Spleen (tissue), 11 donors: ENCODE measurements around the gene OR4D9. TPM values are rescaled to one million over a fixed set of nuclear protein-coding genes. Genes with fewer than 3 reads are reported as not detected.
A peak's percentile ranks its signal among the peaks of the same experiment; 100 is the strongest.

ENCODE experiments used
- DNase-seq: peaks from one replicate; pipeline ENCODE4 v3.0.0-alpha.2; 2020
- H3K27ac ChIP-seq, 8 donors: fragments of 200-600 bp; sonication (generic) in 7 of 8; 1 replicate in 4 of 8; 2 replicates in 4 of 8; pipeline versions ENCODE4 v1.5.0 to v1.8.0; 2016 to 2021; ENCODE audit warnings: inconsistent platforms in 4 of 8, mild to moderate bottlenecking in 4 of 8, moderate library complexity in 1 of 8
- H3K27me3 ChIP-seq, 7 donors: fragments of 200-600 bp; sonication (generic) in 6 of 7; replicated peaks in 1 of 7; 1 replicate in 4 of 7; 2 replicates in 3 of 7; pipeline versions ENCODE4 v1.5.0 to v1.8.0; 2016 to 2021; ENCODE audit warnings: inconsistent platforms in 3 of 7, mild to moderate bottlenecking in 1 of 7
- H3K36me3 ChIP-seq, 6 donors: fragments of 200-600 bp; sonication (generic) in 5 of 6; 1 replicate in 4 of 6; 2 replicates in 2 of 6; pipeline versions ENCODE4 v1.5.0 to v1.8.0; 2016 to 2021; ENCODE audit warnings: inconsistent platforms in 2 of 6
- H3K4me1 ChIP-seq, 6 donors: fragments of 200-600 bp; sonication (generic) in 5 of 6; 1 replicate in 3 of 6; 2 replicates in 3 of 6; pipeline versions ENCODE4 v1.5.0 to v1.8.0; 2016 to 2021; ENCODE audit warnings: inconsistent platforms in 3 of 6
- H3K4me3 ChIP-seq, 8 donors: fragments of 200-600 bp; sonication (generic) in 7 of 8; 1 replicate in 4 of 8; 2 replicates in 4 of 8; pipeline versions ENCODE4 v1.5.0 to v1.8.0; 2016 to 2021; ENCODE audit warnings: inconsistent platforms in 4 of 8, mild to moderate bottlenecking in 4 of 8, moderate library complexity in 2 of 8
- H3K9me3 ChIP-seq, 8 donors: fragments of 200-600 bp; sonication (generic) in 7 of 8; 1 replicate in 4 of 8; 2 replicates in 4 of 8; pipeline versions ENCODE4 v1.5.0 to v1.8.0; 2016 to 2021; ENCODE audit warnings: inconsistent platforms in 4 of 8
- CTCF ChIP-seq, 11 experiments: fragments of 200-600 bp in 7 of 11; fragments of 450-650 bp in 4 of 11; sonication (generic) in 4 of 11; IDR thresholded peaks in 8 of 11; conservative IDR thresholded peaks in 3 of 11; 1 replicate in 7 of 11; 2 replicates in 4 of 11; pipeline versions ENCODE4 v1.4.0 to v1.8.0; 2016 to 2021; ENCODE audit warnings: antibody characterized with exemption in 11 of 11, inconsistent platforms in 4 of 11, mild to moderate bottlenecking in 1 of 11
- POLR2A ChIP-seq, 3 donors: fragments of 450-650 bp; IDR thresholded peaks; one replicate each; pipeline ENCODE4 v1.5.1; 2017; ENCODE audit warnings: antibody characterized with exemption in 3 of 3, mild to moderate bottlenecking in 1 of 3
- POLR2AphosphoS5 ChIP-seq, 3 donors: sonication (generic); formaldehyde crosslinking; IDR thresholded peaks; one replicate each; pipeline ENCODE4 v1.5.1; 2017; ENCODE audit warnings: antibody characterized with exemption in 3 of 3
- WGBS, 5 donors: extraction: QIAGEN DNeasy Blood & Tissue Kit in 3 of 5; methylation state at CpG; one replicate each; pipeline versions ENCODE4 v1.1.5 to v1.1.7; 2013 to 2018; 5-methylcytosine and 5-hydroxymethylcytosine counted together
- intact Hi-C: fragments of 100-400 bp; cut with DNase I; formaldehyde crosslinking; loops from one replicate; pipeline ENCODE4 v1.15.0; 2023; ENCODE audit warnings: low total_unique reads
- polyA plus RNA-seq, 3 donors: library from polyadenylated mRNA; stranded (reverse); fragments of 200-250 nt; gene quantifications; one replicate each; pipeline ENCODE4 v1.2.1, GENCODE V29; 2013
- total RNA-seq, 7 donors: library from RNA; depleted of rRNA in 3 of 7; stranded (reverse); fragments of >200 nt in 3 of 7; fragmentation: NEBNext Ultra II Directional in 4 of 7; extraction: Animal tissue kit (Norgen Biotek cat#: 25700) in 4 of 7; gene quantifications; one replicate each; pipeline versions ENCODE4 v1.1.0 to v1.2.1, GENCODE V29; 2016 to 2021
- donor health status: healthy with polysubstance abuse.
- donor health status: DM: no; HTN: no; CAD: no; lungs with moderate emphysema.
- donor health status: DM: no; HTN: no; CAD: no.
- donor health status: Bipolar disorder and iron deficiency.
- donor health status: healthy.
- donor health status: DM: no; HTN: no; CAD: no.
- donor health status: DM: yes; HTN: yes; CAD: no.

The OR4D9 gene
- total and polyA plus RNA-seq, 10 donors, result not detected

- WGBS, 5 donors, result 51 to 75% (median 60%) methylated on average over 8 of the region's 8 CpGs
- intact Hi-C loops, result loop anchor here (10.0 kb wide), 1 partner anchor 55 kb away; the partner anchor contains the start of gene OSBP
- Histone ChIP-seq H3K4me3 (peak overlapping the region in 6 of 8 donors; percentile 70 to 94 (median 81)), H3K4me1 (peaks cover 27 to 68% (median 42%) of the 10 kb centered on the region in 6 donors), H3K9me3 (no peaks in the 10 kb centered on the region), H3K36me3 (no peaks in the 10 kb centered on the region), H3K27me3 (peaks cover 0 to 22% (median 0%) of the 10 kb centered on the region in 7 donors), H3K27ac (peak overlapping the region in 7 of 8 donors; percentile 84 to 94 (median 88))
- DNase-seq, result no peak
- TF ChIP-seq POLR2AphosphoS5 (IDR thresholded peaks at IDR 0.05), result no peak
These were observed 48.5 kb downstream of the OR4D9 start for GRCh38 chr11:59559886-59560285.

- no peaks in the 10 kb centered on the region for H3K36me3 ChIP-seq
- H3K4me1 ChIP-seq, result peaks cover 27 to 73% (median 42%) of the 10 kb centered on the region in 6 donors
- no peaks in the 10 kb centered on the region for H3K9me3 ChIP-seq
- TF ChIP-seq POLR2AphosphoS5 (IDR thresholded peaks at IDR 0.05), result no peak
- TF ChIP-seq POLR2A (IDR thresholded peaks at IDR 0.05), result no peak
- no peak for TF ChIP-seq CTCF (IDR thresholded peaks at IDR 0.05 in 8 of 11, conservative IDR thresholded peaks at IDR 0.05 in 3 of 11)
- WGBS, 5 donors, result 0 to 1% (median 1%) methylated on average over 18 of the region's 18 CpGs
- peak overlapping the region; percentile 70 to 94 (median 83) for H3K4me3 ChIP-seq
- peaks cover 0 to 22% (median 0%) of the 10 kb centered on the region in 7 donors for H3K27me3 ChIP-seq
- peak overlapping the region; percentile 79 to 94 (median 87) for H3K27ac ChIP-seq
- DNase-seq, result no peak
- intact Hi-C loops, result loop anchor here (10.0 kb wide), 1 partner anchor 55 kb away; the partner anchor contains the start of gene OSBP
These were observed 49.0 kb downstream of the OR4D9 start for GRCh38 chr11:59560290-59560701.

GRCh38 chr11:59560702-59561473, 49.5 kb downstream of the OR4D9 start:
- WGBS, 5 donors, result 6 to 8% (median 7%) methylated on average over 39 to 40 of the region's 40 CpGs
- intact Hi-C loops, result loop anchor here (10.0 kb wide), 1 partner anchor 54 kb away; the partner anchor contains the start of gene OSBP
- Histone ChIP-seq H3K4me1 (peaks cover 24 to 73% (median 37%) of the 10 kb centered on the region in 6 donors), H3K9me3 (no peaks in the 10 kb centered on the region), H3K4me3 (peak overlapping the region; percentile 70 to 94 (median 83)), H3K27ac (peak overlapping the region; percentile 79 to 94 (median 87)), H3K36me3 (no peaks in the 10 kb centered on the region), H3K27me3 (peaks cover 0 to 16% (median 0%) of the 10 kb centered on the region in 7 donors)
- TF ChIP-seq POLR2AphosphoS5 (IDR thresholded peaks at IDR 0.05) (peak; percentile 81 to 84 (median 81)), CTCF (IDR thresholded peaks at IDR 0.05 in 8 of 11, conservative IDR thresholded peaks at IDR 0.05 in 3 of 11) (no peak), POLR2A (IDR thresholded peaks at IDR 0.05) (no peak)
- DNase-seq, result peak; percentile 94

- intact Hi-C loops, result loop anchor here (10.0 kb wide), 1 partner anchor 53 kb away; the partner anchor contains the start of gene OSBP
- peaks cover 0 to 4% (median 0%) of the 10 kb centered on the region in 7 donors for H3K27me3 ChIP-seq
- no peak overlapping the region for H3K4me3 ChIP-seq
- TF ChIP-seq CTCF (IDR thresholded peaks at IDR 0.05 in 8 of 11, conservative IDR thresholded peaks at IDR 0.05 in 3 of 11), result no peak
- no peak for TF ChIP-seq POLR2AphosphoS5 (IDR thresholded peaks at IDR 0.05)
- no peak for TF ChIP-seq POLR2A (IDR thresholded peaks at IDR 0.05)
- peak overlapping the region in 1 of 8 donors; percentile 21 for H3K27ac ChIP-seq
- H3K9me3 ChIP-seq, result no peaks in the 10 kb centered on the region
- DNase-seq, result no peak
- peaks cover 12 to 68% (median 28%) of the 10 kb centered on the region in 6 donors for H3K4me1 ChIP-seq
- 81 to 87% (median 86%) methylated on average over 3 of the region's 3 CpGs for WGBS, 5 donors
- H3K36me3 ChIP-seq, result no peaks in the 10 kb centered on the region
These were observed 51.0 kb downstream of the OR4D9 start for GRCh38 chr11:59562292-59562691.

Other genes starting within 250 kb of the OR4D9 start
- gene OR5AN1, start 152.6 kb upstream of the OR4D9 start, total RNA-seq, result under 1 TPM in 3 of 7 donors, not detected in 4; 0.09 to 0.26 (median 0.09) TPM
- gene OR5AN1, start 152.6 kb upstream of the OR4D9 start, polyA plus RNA-seq, result under 1 TPM in 1 of 3 donors, not detected in 2; under 0.01 TPM
- not detected for gene OR5A2, start 85.1 kb upstream of the OR4D9 start, total RNA-seq
- not detected for gene OR5A2, start 85.1 kb upstream of the OR4D9 start, polyA plus RNA-seq
- not detected for gene OR5A1, start 75.1 kb upstream of the OR4D9 start, total RNA-seq
- not detected for gene OR5A1, start 75.1 kb upstream of the OR4D9 start, polyA plus RNA-seq
- gene OR4D6, start 54.6 kb upstream of the OR4D9 start, total RNA-seq, result not detected
- not detected for gene OR4D6, start 54.6 kb upstream of the OR4D9 start, polyA plus RNA-seq
- gene OR4D10, start 38.2 kb upstream of the OR4D9 start, total RNA-seq, result not detected
- gene OR4D10, start 38.2 kb upstream of the OR4D9 start, polyA plus RNA-seq, result not detected
- gene OR4D11, start 8.0 kb upstream of the OR4D9 start, total RNA-seq, result not detected
- not detected for gene OR4D11, start 8.0 kb upstream of the OR4D9 start, polyA plus RNA-seq
- gene OSBP, start 104.2 kb downstream of the OR4D9 start, total RNA-seq, result 10 to 100 TPM; 33.9 to 39.9 (median 35.6) TPM
- 10 to 100 TPM in 1 of 3 donors, 1 to 10 TPM in 2; 7.0 to 10.6 (median 8.9) TPM for gene OSBP, start 104.2 kb downstream of the OR4D9 start, polyA plus RNA-seq
- gene PATL1, start 157.5 kb downstream of the OR4D9 start, total RNA-seq, result 10 to 100 TPM; 24.0 to 47.1 (median 35.5) TPM
- 10 to 100 TPM in 1 of 3 donors, 1 to 10 TPM in 2; 5.7 to 10.3 (median 7.7) TPM for gene PATL1, start 157.5 kb downstream of the OR4D9 start, polyA plus RNA-seq
- gene OR10V1, start 202.3 kb downstream of the OR4D9 start, total RNA-seq, result not detected
- gene OR10V1, start 202.3 kb downstream of the OR4D9 start, polyA plus RNA-seq, result not detected
- 10 to 100 TPM; 21.6 to 49.3 (median 30.9) TPM for gene STX3, start 243.8 kb downstream of the OR4D9 start, total RNA-seq
- 10 to 100 TPM in 1 of 3 donors, 1 to 10 TPM in 2; 5.1 to 10.9 (median 8.1) TPM for gene STX3, start 243.8 kb downstream of the OR4D9 start, polyA plus RNA-seq